Measurements from ENCODE around the gene THYN1.
"Not testable (repeated sequence)": the region's sequence is repeated elsewhere in the genome, so short reads cannot be mapped to it uniquely, and the experiment has no call there.

Gene THYN1

DNA sequence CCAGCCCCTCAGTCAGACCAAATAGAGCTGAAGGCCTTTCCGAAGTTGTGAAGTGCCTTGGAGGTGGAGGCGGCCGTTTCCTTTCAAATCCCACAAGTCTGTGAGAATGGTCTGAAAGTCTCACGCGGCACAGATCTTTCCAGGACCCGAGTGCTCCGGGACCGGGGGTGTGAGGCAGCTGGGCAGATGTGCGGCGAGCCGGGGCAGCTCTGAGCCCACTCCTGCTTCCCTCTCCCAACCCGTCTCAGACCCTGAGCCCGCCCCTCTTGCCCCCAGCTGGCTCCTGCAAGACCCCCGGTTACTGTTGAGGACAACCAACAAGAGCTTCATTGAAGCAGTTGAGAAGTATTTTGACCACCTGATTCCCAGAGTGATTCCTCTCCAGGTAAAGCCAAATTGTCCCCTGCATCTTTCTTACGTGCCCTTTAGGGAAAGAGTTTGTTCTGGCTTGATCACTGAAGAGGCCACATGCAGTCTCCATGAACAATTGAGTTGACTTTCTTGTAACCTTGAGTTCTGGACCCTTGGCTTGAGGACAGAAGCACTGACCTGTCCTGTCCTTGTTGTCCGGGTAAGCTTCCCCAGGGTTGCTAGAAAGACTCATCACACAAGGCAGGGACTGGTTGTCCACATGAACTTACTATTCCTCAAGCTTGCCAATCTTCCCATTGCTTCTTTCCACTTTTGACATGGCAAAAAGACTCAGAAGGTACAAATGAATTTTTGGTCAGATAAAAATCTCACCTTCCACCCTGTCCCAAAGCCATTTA is 30.5 kb upstream of the THYN1 start:
- TF ChIP-seq TAF1 (IDR thresholded peaks at IDR 0.05; ENCODE audit: borderline replicate concordance, low read depth, low read length) (no peak), POLR2A (IDR thresholded peaks at IDR 0.05; ENCODE audit: low read depth, low read length) (no peak), POLR2AphosphoS5 (IDR thresholded peaks at IDR 0.05; ENCODE audit: low read depth, low read length) (no peak)
- DNase-seq (ENCODE audit: insufficient read length) (no peak), FAIRE-seq (no peak)

GRCh38 chr11:134282121-134283045 is 29.2 kb upstream of the THYN1 start:
- no peak for DNase-seq (ENCODE audit: insufficient read length)
- TF ChIP-seq TAF1 (IDR thresholded peaks at IDR 0.05; ENCODE audit: borderline replicate concordance, low read depth, low read length) (no peak), POLR2AphosphoS5 (IDR thresholded peaks at IDR 0.05; ENCODE audit: low read depth, low read length) (no peak), POLR2A (IDR thresholded peaks at IDR 0.05; ENCODE audit: low read depth, low read length) (no peak)
- FAIRE-seq, result no peak

DNA sequence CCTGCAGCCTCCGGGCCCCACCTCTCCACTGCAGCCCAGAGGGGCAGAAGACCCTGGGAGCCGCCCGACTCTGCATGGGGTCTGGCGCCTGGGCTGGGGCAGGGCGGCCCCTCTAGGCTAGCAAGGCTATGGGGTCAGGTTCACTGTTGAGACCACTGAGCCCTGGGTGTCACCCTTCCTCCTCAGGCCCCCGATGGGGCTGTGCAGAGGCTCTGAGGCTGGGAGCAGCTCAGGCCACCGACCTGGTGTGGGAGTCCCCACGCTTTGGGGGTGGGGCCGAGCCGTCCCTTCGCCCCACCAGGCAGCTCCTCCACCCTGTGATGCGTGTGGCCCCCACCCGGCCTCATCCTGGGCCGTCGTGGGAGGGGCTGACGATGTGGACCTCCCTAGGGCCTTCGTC is 28.5 kb upstream of the THYN1 start:
- FAIRE-seq; DNase-seq (ENCODE audit: insufficient read length): not testable (repeated sequence)

GRCh38 chr11:134278356-134278755 is 25.2 kb upstream of the THYN1 start:
- no peak for DNase-seq (ENCODE audit: insufficient read length)

DNA sequence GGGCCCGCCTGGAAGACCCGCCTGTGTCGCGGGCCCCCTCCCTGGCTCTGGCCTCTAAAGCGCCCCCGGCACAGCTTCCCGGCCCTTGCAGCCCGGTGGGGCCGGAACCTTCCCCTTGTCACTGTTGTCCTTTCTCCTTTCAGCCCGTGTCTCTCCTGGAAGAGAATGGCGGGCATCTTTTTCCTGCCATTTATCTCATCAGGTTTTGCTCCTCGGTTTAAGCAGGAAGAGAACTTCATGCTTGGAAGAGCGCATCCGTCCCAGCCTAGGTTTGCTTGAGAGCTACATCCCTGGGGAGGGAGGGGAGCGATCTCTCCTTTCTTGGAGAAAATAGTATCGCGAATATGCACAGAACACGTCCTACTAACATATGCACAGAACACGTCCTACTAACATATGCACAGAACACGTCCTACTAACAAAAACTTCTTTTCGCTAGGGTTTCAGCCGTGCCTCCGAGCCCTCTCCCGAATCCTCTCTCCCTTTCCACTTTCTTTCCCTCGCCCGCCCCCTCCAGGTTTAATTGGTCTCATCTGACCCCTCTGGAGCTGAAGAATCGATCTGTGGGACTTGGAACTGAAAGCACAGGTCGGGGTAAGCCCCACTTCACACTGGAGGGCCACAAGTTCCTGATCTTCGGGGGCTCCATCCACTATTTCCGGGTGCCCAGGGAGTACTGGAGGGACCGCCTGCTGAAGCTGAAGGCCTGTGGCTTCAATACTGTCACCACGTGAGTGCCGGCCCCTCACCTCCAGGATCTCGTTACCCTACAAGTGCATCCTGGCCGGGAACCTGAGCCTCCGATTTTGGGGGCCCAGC is 24.2 kb upstream of the THYN1 start:
- FAIRE-seq, result no peak

More at GRCh38 chr11:134278356-134278755, 25.2 kb upstream of the THYN1 start:
- TF ChIP-seq POLR2AphosphoS5 (IDR thresholded peaks at IDR 0.05; ENCODE audit: low read depth, low read length) (no peak), POLR2A (IDR thresholded peaks at IDR 0.05; ENCODE audit: low read depth, low read length) (no peak), TAF1 (IDR thresholded peaks at IDR 0.05; ENCODE audit: borderline replicate concordance, low read depth, low read length) (no peak)
- no peak for FAIRE-seq

GRCh38 chr11:134276396-134277182 is 23.4 kb upstream of the THYN1 start:
- no peak for DNase-seq (ENCODE audit: insufficient read length)
- no peak for FAIRE-seq
- TF ChIP-seq POLR2AphosphoS5 (IDR thresholded peaks at IDR 0.05; ENCODE audit: low read depth, low read length) (no peak), TAF1 (IDR thresholded peaks at IDR 0.05; ENCODE audit: borderline replicate concordance, low read depth, low read length) (no peak), POLR2A (IDR thresholded peaks at IDR 0.05; ENCODE audit: low read depth, low read length) (no peak)

More for the DNA sequence above, 24.2 kb upstream of the THYN1 start:
- TF ChIP-seq POLR2A (IDR thresholded peaks at IDR 0.05; ENCODE audit: low read depth, low read length) (no peak), POLR2AphosphoS5 (IDR thresholded peaks at IDR 0.05; ENCODE audit: low read depth, low read length) (no peak), TAF1 (IDR thresholded peaks at IDR 0.05; ENCODE audit: borderline replicate concordance, low read depth, low read length) (no peak)
- no peak for DNase-seq (ENCODE audit: insufficient read length)

- peak; percentile 91 for FAIRE-seq
- TF ChIP-seq POLR2A (IDR thresholded peaks at IDR 0.05; ENCODE audit: low read depth, low read length), result peak; percentile 38; the same call in 1 of the 2 replicates
- no peak for TF ChIP-seq POLR2AphosphoS5 (IDR thresholded peaks at IDR 0.05; ENCODE audit: low read depth, low read length)
- no peak for TF ChIP-seq TAF1 (IDR thresholded peaks at IDR 0.05; ENCODE audit: borderline replicate concordance, low read depth, low read length)
- peak; percentile 57 for DNase-seq (ENCODE audit: insufficient read length)
Observed at GRCh38 chr11:134275534-134276395, 22.6 kb upstream of the THYN1 start, which contains the start of gene GLB1L3. Gene GLB1L3, plus strand, starts transcription at chr11:134276379. Its CDS starts 362 bp downstream, at chr11:134276741.

DNA sequence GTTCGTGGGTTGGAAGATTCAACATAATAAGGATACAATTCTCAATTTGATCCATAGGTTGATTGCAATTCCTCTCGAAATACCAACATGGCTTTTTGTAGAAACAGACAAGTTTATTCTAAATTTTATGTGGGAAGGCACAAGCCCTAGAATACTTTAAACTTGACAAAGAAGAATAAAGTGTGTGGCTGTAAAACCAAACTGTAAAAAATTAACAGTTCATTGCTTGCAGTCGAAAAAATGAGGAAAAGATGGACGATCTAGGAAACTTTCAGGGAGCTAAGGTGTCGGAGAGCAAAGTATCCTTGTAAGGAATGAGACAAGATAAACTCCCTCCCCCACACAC is 22.0 kb upstream of the THYN1 start:
- DNase-seq (ENCODE audit: insufficient read length) (no peak), FAIRE-seq (no peak)

GRCh38 chr11:134273317-134273712 is 20.2 kb upstream of the THYN1 start:
- DNase-seq (ENCODE audit: insufficient read length), result no peak
- no peak for FAIRE-seq
- no peak for TF ChIP-seq TAF1 (IDR thresholded peaks at IDR 0.05; ENCODE audit: borderline replicate concordance, low read depth, low read length)
- no peak for TF ChIP-seq POLR2AphosphoS5 (IDR thresholded peaks at IDR 0.05; ENCODE audit: low read depth, low read length)
- no peak for TF ChIP-seq POLR2A (IDR thresholded peaks at IDR 0.05; ENCODE audit: low read depth, low read length)

More for the DNA sequence above, 22.0 kb upstream of the THYN1 start:
- TF ChIP-seq POLR2A (IDR thresholded peaks at IDR 0.05; ENCODE audit: low read depth, low read length) (no peak), POLR2AphosphoS5 (IDR thresholded peaks at IDR 0.05; ENCODE audit: low read depth, low read length) (no peak; the same call in 1 of the 2 replicates), TAF1 (IDR thresholded peaks at IDR 0.05; ENCODE audit: borderline replicate concordance, low read depth, low read length) (no peak)
